MCF 10A (cell line): ENCODE measurements around the gene SLIT3. TPM values are rescaled to one million over a fixed set of nuclear protein-coding genes. Genes with fewer than 3 reads are reported as not detected.

Source experiments
- BruUV-seq: library from RNA; stranded (reverse); fragments of 400-500 nt; replicated peaks from 2 replicates; lab custom pipeline; 2021; lab: Mats Ljungman, UMichigan
- CTCF ChIA-PET: fragments of 300-600 bp; sonication (Branson Sonifier 250); formaldehyde crosslinking; extraction: SDS; loops from one replicate; lab custom pipeline; 2021; ENCODE audit warnings: antibody characterized with exemption, inconsistent platforms; lab: Yijun Ruan, JAX
- POLR2A ChIA-PET: fragments of 300-600, 350-650 bp; sonication (Branson Sonifier 250); formaldehyde crosslinking; extraction: SDS; loops from one replicate; lab custom pipeline; 2020; ENCODE audit warnings: antibody characterized with exemption, inconsistent platforms; lab: Yijun Ruan, JAX
- DNase-seq: peaks from one replicate; pipeline ENCODE4 v3.0.0-alpha.2; 2018; ENCODE audit not compliant: unreplicated experiment
- H3K27ac Mint-ChIP-seq: one replicate; pipeline ENCODE4 v1.8.0; 2022; ENCODE audit warnings: mild to moderate bottlenecking, low read depth, mixed read lengths; ENCODE audit not compliant: unreplicated experiment
- H3K27me3 Mint-ChIP-seq: one replicate; pipeline ENCODE4 v1.8.0; 2022; ENCODE audit warnings: mixed read lengths; ENCODE audit not compliant: insufficient read depth, unreplicated experiment
- H3K36me3 Mint-ChIP-seq: one replicate; pipeline ENCODE4 v1.8.0; 2022; ENCODE audit warnings: mild to moderate bottlenecking, moderate library complexity, mixed read lengths; ENCODE audit not compliant: insufficient read depth, unreplicated experiment
- H3K4me1 Mint-ChIP-seq: one replicate; pipeline ENCODE4 v1.8.0; 2022; ENCODE audit warnings: mixed read lengths; ENCODE audit not compliant: insufficient read depth, unreplicated experiment
- H3K4me3 Mint-ChIP-seq: one replicate; pipeline ENCODE4 v1.8.0; 2022; ENCODE audit warnings: mild to moderate bottlenecking, moderate library complexity, mixed read lengths; ENCODE audit not compliant: unreplicated experiment
- H3K9me3 Mint-ChIP-seq: one replicate; pipeline ENCODE4 v1.8.0; 2022; ENCODE audit warnings: mixed read lengths; ENCODE audit not compliant: unreplicated experiment
- CTCF ChIP-seq: fragments of 200-600 bp; IDR thresholded peaks from one replicate; pipeline ENCODE4 v1.8.0; 2022; ENCODE audit warnings: antibody characterized with exemption, mild to moderate bottlenecking; ENCODE audit not compliant: unreplicated experiment
- intact Hi-C: fragments of 100-400 bp; cut with micrococcal nuclease; formaldehyde crosslinking; loops from 2 replicates; pipeline ENCODE4 v1.14.1; 2022
- total RNA-seq: library from RNA; stranded (reverse); gene quantifications from 2 replicates; pipeline ENCODE4 v1.2.3, GENCODE V29; 2022

The SLIT3 gene
- total RNA-seq, 1 experiment from 2014 or later = 0.89 TPM

DNA sequence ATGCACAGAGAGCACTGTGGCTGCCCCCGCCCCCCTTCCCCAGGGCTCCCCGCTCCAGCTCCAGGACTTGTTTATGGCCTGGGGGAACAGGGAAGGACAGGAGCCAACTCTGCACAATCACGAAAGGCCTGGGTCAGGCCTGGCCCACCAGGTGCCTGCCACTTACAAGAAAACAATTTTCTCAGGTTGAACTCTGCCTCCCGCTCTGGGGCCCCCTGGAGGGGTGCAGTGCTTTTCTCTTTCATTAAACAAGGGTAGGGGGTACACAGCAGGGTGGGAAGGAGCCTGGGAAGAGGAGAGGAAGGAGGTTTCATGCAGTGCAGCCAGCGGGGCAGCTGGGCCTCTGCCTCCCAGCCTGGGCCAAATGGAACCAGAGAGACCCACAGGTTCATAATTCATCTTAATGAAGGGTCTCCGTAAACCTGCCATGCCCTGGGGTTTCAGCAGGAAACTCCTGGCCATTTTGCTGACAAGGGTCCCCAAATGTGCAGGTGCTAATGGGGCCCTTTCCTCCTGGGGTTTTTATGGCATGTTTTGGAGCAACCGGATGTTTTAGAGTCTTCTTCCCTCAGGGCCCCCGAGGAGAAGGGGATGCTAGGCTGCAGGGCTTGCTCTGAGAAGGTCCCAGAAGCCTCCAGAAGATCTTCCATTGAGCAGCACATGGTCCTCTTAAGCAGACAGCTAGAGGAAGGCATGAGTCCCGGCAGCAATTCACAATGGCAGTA lies 219.8 kb downstream of the SLIT3 start:
- intact Hi-C loops = no loop called here
- TF ChIP-seq CTCF = no peak
- Mint-ChIP-seq H3K4me1 (no peaks in the 10 kb centered on the region), H3K4me3 (no peak overlapping the region), H3K27ac (no peak overlapping the region), H3K9me3 (peaks cover 7% of the 10 kb centered on the region), H3K27me3 (no peaks in the 10 kb centered on the region), H3K36me3 (no peaks in the 10 kb centered on the region)
- BruUV-seq = no TSS peak
- no peak for DNase-seq
- POLR2A ChIA-PET = no interaction called here
- CTCF ChIA-PET = no interaction called here

DNA sequence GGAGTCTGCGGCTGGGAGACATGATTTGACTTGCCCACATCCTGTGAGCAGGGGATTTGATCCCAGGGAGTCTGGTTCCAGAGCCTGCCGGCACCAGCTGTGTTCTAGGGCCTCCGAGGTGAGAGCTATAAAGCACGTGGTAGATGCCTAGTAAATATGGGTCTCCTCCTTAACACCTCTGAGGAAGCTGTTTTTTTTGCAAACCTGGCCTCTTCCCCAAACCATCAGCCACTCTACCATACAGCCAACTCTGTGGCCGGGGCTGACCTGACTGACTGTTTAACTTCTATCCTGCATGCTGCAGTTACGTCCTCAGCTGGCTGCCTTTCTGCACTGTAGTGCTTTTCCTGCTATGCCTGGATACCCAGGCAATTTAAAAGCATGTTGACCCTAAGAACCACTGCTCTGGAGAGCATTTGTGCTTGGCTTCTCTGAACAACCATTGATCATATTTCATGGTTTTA lies 220.5 kb downstream of the SLIT3 start:
- no peaks in the 10 kb centered on the region for H3K4me1 Mint-ChIP-seq
- ChIA-PET CTCF (no interaction called here), POLR2A (no interaction called here)
- H3K27ac Mint-ChIP-seq = no peak overlapping the region
- H3K9me3 Mint-ChIP-seq = peaks cover 9% of the 10 kb centered on the region
- H3K27me3 Mint-ChIP-seq = no peaks in the 10 kb centered on the region
- no peak overlapping the region for H3K4me3 Mint-ChIP-seq
- H3K36me3 Mint-ChIP-seq = no peaks in the 10 kb centered on the region
- no peak for DNase-seq
- TF ChIP-seq CTCF = no peak
- intact Hi-C loops = no loop called here
- no TSS peak for BruUV-seq

DNA sequence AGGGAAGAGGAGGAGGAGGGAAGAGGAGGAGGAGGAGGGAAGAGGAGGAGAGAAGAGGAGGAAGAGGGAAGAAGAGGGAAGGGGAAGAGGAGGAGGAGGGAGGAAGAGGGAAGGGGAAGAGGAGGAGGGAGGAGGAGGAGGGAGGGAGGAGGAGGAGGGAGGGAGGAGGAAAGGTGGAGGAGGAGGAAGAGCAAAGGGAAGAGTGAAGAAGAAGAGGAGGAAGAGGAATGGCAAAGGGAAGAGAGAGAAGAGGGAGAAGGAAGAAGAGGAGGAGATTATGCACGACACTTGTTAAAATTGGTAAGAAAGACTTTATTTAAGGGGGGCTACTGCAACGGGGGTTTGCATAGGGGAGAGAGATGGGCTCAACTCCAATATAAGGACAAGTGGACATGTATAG lies 221.2 kb downstream of the SLIT3 start:
- H3K4me3 Mint-ChIP-seq = no peak overlapping the region
- ChIA-PET POLR2A (no interaction called here), CTCF (no interaction called here)
- no TSS peak for BruUV-seq
- no peak for TF ChIP-seq CTCF
- peaks cover 15% of the 10 kb centered on the region for H3K9me3 Mint-ChIP-seq
- H3K4me1 Mint-ChIP-seq = no peaks in the 10 kb centered on the region
- no peaks in the 10 kb centered on the region for H3K27me3 Mint-ChIP-seq
- no peak overlapping the region for H3K27ac Mint-ChIP-seq
- DNase-seq = no peak
- H3K36me3 Mint-ChIP-seq = no peaks in the 10 kb centered on the region
- intact Hi-C loops = no loop called here

DNA sequence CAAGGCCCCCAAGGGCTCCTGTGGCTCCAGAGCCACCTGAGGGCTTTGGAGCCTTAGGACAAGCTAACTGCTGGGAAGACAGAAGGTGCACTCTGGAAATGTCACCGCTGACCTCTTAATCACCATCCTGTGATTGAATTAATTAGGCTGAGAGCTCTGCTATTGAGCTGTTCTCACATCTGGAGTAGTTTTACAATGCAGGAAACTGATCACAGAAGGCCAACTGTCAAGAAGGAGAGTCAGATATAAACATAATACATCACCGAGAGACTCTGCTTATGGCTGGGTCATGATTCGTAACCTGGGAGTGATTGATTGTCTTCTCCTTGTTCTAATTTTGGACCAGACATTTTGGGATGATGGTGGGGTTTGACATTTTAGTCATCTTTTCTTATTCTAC lies 226.1 kb downstream of the SLIT3 start:
- no peaks in the 10 kb centered on the region for H3K36me3 Mint-ChIP-seq

More for the DNA sequence above, 226.1 kb downstream of the SLIT3 start:
- H3K9me3 Mint-ChIP-seq = peaks cover 32% of the 10 kb centered on the region
- DNase-seq = no peak
- ChIA-PET POLR2A (no interaction called here), CTCF (interaction anchor here (0.7 kb wide), 1 partner anchor 31 kb away, joined by 3 read pairs; no protein-coding TSS in a partner anchor)
- intact Hi-C loops = no loop called here
- no peak overlapping the region for H3K4me3 Mint-ChIP-seq
- no peak for TF ChIP-seq CTCF
- no peak overlapping the region for H3K27ac Mint-ChIP-seq
- H3K27me3 Mint-ChIP-seq = no peaks in the 10 kb centered on the region
- no peaks in the 10 kb centered on the region for H3K4me1 Mint-ChIP-seq
- BruUV-seq = no TSS peak
